Measurements from ENCODE around the gene MMD2.

MMD2 gene

DNA sequence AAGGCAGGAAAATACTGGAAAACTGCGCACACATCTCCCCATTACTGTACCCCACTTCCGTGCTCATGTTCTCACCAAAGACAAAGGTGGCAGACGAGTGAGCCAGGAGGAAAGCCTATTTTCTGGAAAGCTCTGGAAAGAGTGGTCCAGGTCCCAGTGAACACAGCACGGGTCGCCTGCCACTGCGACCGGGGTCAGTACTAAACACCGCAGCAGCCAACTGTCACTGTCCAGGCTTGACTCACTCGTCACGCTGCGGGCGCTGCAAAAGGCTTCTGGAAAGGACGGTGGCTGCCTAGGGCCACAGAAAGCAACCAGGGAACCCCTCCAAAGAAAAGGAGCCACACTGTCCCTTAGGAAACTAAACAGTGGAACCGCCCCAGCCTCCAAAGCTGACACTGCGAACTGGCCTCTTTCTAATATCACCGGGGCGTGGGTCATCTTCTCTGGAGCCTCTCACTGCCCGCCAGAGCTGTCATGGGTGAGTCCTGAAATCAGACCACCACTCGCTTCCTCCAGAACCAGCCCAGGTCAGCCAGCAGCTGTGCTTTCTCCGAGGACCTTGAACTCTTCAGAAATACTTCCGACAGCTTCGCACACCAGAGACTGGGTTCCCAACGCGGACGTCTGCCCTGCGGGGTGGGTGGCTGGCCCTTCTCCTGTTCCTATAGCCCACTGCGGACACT lies 79.4 kb downstream of the MMD2 start:
- DNase-seq = no peak
- in situ Hi-C loops (cut with HindIII; ENCODE audit: low pct_ligation_motif_present, low pct_unique_long_range_greater_than_20kb, low sequenced_read_pairs) = no loop called here

GRCh38 chr7:4878336-4879335 lies 80.4 kb downstream of the MMD2 start:
- no peak for DNase-seq
- in situ Hi-C loops (cut with HindIII; ENCODE audit: low pct_ligation_motif_present, low pct_unique_long_range_greater_than_20kb, low sequenced_read_pairs) = no loop called here

GRCh38 chr7:4876586-4876985 lies 82.4 kb downstream of the MMD2 start:
- in situ Hi-C loops (cut with HindIII; ENCODE audit: low pct_ligation_motif_present, low pct_unique_long_range_greater_than_20kb, low sequenced_read_pairs) = no loop called here
- no peak for DNase-seq

- in situ Hi-C loops (cut with HindIII; ENCODE audit: low pct_ligation_motif_present, low pct_unique_long_range_greater_than_20kb, low sequenced_read_pairs) = no loop called here
- DNase-seq = no peak
These were observed 83.6 kb downstream of the MMD2 start for GRCh38 chr7:4875391-4875790.

DNA sequence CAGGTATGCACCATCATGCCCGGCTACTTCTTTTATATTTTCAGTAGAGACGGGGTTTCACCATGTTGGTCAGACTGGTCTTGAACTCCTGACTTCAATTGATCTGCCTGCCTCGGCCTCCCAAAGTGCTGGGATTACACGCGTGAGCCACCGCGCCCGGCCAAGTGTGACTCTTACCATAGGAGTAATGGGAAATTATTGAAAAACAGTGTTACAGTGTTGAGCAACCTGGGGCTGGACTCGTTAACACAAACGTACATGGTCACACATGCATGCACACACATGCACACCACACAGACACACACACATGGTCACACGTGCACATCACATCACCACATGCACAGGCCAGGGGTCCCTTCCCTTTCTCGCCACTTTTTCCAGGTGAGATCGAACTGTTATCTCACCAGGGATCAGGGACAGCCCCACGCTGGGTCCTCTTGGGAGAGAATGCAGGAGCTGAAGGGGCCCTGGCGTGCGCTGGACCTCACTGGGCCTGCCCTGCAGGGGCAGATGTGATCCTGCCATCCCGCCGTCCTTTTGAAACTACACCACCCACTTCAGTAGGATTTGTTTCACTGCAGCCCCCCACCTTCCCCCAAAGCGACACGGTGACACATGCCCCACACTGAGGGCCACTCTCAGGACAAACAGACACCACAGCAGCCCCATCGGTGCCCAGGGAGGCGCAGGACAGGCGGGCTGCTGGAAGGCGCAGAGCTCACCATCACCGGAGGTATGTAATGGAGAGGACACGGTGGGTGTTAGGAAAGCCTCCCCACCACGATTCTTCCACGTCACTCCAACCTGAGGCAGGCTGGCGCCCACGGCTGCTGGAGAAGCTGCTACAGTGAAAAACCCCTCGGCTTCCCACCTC lies 85.7 kb downstream of the MMD2 start:
- in situ Hi-C loops (cut with HindIII; ENCODE audit: low pct_ligation_motif_present, low pct_unique_long_range_greater_than_20kb, low sequenced_read_pairs) = no loop called here

GRCh38 chr7:4871930-4872675 lies 86.9 kb downstream of the MMD2 start:
- no peak for DNase-seq
- in situ Hi-C loops (cut with HindIII; ENCODE audit: low pct_ligation_motif_present, low pct_unique_long_range_greater_than_20kb, low sequenced_read_pairs) = no loop called here

More for the DNA sequence above, 85.7 kb downstream of the MMD2 start:
- no peak for DNase-seq

- no peak for DNase-seq
- in situ Hi-C loops (cut with HindIII; ENCODE audit: low pct_ligation_motif_present, low pct_unique_long_range_greater_than_20kb, low sequenced_read_pairs) = no loop called here
These were observed 87.8 kb downstream of the MMD2 start for GRCh38 chr7:4871056-4871680.

GRCh38 chr7:4868493-4868892 lies 90.5 kb downstream of the MMD2 start:
- no peak for DNase-seq
- in situ Hi-C loops (cut with HindIII; ENCODE audit: low pct_ligation_motif_present, low pct_unique_long_range_greater_than_20kb, low sequenced_read_pairs) = no loop called here

DNA sequence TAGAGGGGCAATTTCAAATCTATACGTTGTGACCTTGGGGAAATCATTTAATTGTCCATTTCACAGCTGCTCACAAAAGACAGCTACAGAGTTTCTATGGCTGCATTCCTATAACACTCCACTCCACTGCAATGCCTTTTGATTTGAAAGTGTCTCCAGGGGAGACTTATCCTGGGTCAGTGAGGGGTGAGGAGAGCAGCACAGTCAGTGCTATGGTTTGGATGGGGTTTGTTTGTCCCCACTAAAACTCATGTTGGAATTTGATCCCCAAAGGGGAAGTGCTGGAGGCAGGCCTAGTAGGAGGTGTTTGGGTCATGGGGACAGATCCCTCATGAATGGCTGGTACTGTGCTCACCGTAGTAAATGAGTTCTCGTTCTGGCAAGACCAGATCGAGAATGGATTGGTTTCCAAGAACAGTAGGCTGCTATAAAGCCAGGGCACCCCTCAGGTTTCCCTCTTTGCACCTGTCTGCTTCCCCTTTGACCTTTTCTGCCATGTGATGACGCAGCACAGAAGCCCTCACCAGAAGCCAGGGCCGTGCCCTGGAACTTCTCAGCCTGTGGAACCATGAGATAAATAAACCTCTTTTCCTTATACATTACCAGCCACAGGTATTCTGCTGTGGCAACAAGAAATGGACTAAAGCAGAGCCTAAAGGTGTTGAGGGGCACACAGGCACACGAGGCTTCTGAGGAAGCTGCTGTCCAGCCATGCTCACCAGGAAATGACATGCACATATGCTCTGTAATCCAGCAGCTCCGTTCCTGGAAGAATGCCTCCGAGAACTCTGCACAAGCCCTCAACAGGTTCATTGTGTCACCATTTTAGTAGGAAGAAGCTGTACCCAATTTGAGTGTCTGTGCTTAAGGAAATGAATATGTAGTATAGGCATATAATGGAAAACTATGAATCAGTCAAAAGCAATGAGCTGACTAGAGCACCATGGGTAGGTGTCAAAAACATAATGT lies 92.2 kb downstream of the MMD2 start:
- in situ Hi-C loops (cut with HindIII; ENCODE audit: low pct_ligation_motif_present, low pct_unique_long_range_greater_than_20kb, low sequenced_read_pairs) = no loop called here
- DNase-seq = no peak

- in situ Hi-C loops (cut with HindIII; ENCODE audit: low pct_ligation_motif_present, low pct_unique_long_range_greater_than_20kb, low sequenced_read_pairs) = no loop called here
- no peak for DNase-seq
These were observed 96.8 kb downstream of the MMD2 start for GRCh38 chr7:4862156-4862555.

- in situ Hi-C loops (cut with HindIII; ENCODE audit: low pct_ligation_motif_present, low pct_unique_long_range_greater_than_20kb, low sequenced_read_pairs) = no loop called here
- DNase-seq = no peak
These were observed 97.3 kb downstream of the MMD2 start, which contains the start of gene PAPOLB for GRCh38 chr7:4861673-4862072. PAPOLB (minus strand) TSS chr7:4862030; CDS start chr7:4861810, 220 bp downstream.

DNA sequence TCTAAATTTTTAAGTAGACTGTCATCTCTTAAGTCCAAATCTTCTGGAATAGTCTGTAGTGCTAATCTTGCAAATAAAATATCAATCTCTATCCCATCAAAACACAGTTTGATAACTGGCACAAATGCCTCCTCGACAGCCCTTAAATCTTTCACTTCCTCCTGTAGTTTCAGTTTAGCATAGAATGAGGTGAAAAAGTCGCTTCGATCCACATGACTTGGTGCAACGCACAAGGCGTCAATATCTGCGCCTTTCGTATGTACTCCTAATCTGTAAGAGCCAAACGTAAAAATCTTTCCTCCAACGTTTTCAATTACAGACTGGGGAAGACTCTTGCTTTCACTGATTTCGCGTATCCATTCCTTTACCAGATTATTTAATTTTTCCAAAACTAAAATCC lies 97.8 kb downstream of the MMD2 start:
- in situ Hi-C loops (cut with HindIII; ENCODE audit: low pct_ligation_motif_present, low pct_unique_long_range_greater_than_20kb, low sequenced_read_pairs) = no loop called here
- DNase-seq = no peak

DNA sequence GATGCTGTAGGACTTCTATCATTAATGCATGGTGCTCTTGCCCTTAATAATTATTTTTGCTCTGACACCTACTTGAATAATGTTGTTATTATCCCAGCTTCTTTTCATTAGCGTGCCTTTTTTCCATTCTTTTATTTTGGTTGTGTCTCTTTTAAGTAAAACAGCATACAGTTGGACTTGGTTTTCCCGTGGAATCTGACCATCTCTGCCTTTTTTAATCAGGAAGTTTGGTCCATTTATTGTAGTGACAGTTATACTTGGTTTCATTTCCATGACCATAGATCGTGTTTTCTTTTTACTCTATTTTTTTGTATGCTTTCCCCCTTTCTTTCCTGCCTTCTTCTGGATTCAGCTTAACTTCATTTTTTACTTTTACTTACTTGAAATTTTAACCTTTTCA lies 101.8 kb downstream of the MMD2 start:
- no peak for DNase-seq
- in situ Hi-C loops (cut with HindIII; ENCODE audit: low pct_ligation_motif_present, low pct_unique_long_range_greater_than_20kb, low sequenced_read_pairs) = no loop called here

DNA sequence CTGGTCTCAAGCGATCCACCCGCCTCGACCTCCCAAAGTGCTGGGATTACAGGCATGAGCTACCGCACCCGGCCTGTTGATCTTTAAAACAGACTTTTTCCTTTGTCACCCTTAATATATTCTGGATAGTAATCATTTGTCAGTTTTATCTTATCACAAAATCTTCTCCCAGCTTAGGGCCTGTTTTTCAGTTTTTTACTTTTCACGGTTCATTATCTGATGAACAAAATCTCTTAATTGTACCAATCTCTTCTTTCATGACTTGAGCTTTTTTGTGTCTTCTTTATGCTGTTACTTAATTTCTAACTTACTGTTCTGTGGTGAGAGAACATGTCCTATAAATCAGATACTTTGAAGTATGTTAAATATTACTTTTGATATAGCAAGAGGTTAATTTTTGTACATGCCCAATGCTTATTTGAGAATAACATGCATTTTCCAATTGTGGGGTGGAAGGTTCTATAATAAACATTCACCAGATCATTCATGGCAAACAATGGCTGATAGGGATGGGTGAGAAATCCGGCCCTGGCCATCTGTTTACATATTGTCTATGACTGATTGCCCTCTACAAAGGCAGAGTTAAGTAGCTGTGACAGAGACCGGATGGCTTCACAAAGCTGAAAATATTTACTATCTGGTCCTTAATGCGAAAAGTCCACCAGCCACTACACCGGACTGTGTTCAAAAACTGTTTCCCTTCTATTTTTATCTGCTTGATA lies 102.5 kb downstream of the MMD2 start:
- DNase-seq = no peak
- in situ Hi-C loops (cut with HindIII; ENCODE audit: low pct_ligation_motif_present, low pct_unique_long_range_greater_than_20kb, low sequenced_read_pairs) = no loop called here
